IPS-18c (cell line): ENCODE data around the gene FAM98C.

Experiments used
- H3K4me3 ChIP-seq: 2 replicates; pipeline ENCODE4 v1.7.0; 2013; ENCODE audit warnings: low read depth, mild to moderate bottlenecking, low read length, moderate library complexity; ENCODE audit not compliant: insufficient read depth
- H3K9me3 ChIP-seq: one replicate; pipeline ENCODE4 v1.6.1; 2013; ENCODE audit warnings: mild to moderate bottlenecking, low read length, moderate library complexity; ENCODE audit not compliant: control insufficient read depth, insufficient read depth

FAM98C gene

DNA sequence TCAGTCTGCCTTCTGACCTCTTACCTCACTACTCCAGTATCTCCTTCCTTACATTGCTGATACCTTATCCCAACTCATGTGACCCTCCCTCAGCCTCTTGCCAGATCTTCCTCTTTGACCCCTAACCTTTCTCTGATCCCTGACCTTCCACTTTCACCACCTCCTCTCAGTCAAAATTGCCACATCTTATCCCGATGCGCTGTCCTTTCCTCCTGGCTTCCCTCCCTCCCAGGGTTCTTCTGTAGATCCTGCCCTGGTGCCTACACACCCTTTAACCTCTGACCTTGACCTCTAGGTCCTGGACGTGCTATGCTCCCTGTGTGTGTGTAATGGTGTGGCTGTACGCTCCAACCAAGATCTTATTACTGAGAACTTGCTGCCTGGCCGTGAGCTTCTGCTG, 54.3 kb downstream of the FAM98C start:
- H3K9me3 ChIP-seq: no peaks in the 10 kb centered on the region
- H3K4me3 ChIP-seq: no peak overlapping the region

DNA sequence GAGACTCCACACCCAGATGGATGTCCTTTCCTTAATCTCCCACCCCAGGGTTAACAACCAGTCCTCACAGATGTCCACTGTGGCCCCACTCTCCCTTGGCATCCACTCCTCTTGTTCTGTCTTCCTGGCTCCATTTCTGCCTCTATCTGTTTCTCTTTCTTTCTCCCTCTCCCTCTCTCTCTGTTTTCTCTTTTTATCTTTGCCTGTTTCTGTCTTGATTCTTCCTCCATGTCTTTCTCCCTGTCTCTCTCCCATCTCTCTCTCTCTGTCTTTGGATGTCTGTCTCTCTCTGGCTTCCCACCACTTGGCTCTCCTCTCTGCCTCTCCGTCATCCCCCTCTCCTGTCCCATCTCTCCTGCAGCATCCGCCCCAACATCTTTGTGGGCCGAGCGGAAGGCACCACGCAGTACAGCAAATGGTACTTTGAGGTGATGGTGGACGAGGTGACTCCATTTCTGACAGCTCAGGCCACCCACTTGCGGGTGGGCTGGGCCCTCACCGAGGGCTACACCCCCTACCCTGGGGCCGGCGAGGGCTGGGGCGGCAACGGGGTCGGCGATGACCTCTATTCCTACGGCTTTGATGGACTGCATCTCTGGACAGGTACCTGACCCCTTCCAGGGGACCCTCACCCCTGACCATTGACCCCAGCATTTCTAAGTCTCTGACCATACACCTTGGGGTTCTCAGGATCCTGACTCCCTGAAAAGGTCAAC, 55.0 kb downstream of the FAM98C start:
- H3K9me3 ChIP-seq: no peaks in the 10 kb centered on the region
- no peak overlapping the region for H3K4me3 ChIP-seq
